ENCODE data around the gene ANKRD11. TPM values are rescaled to one million over a fixed set of nuclear protein-coding genes. Genes with fewer than 3 reads are reported as not detected.
A peak's percentile ranks its signal among the peaks of the same experiment; 100 is the strongest.

Gene ANKRD11
- total RNA-seq, 1 donor from 2014 or later, result 209 TPM

DNA sequence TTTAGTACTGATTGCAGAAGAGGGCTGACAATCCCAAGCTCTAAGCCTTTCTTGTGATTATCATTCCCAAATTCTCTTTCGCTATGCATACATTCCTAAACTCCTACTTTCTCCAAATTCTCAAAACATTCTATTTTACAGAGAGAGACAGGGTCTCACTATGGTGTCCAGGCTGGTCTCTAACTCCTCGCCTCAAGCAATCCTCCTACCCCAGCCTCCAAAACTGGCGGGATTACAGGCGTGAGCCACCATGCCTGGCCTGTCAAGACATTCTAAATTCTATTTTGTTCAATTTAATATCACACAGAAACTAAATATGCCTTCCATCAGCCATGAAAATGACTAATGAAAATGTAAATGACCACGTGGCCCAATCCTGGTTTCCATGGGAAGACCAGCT is 39.8 kb downstream of the ANKRD11 start:
- Mint-ChIP-seq H3K4me3 (ENCODE audit: unreplicated experiment) (no peak overlapping the region), H3K9me3 (ENCODE audit: unreplicated experiment) (no peaks in the 10 kb centered on the region), H3K4me1 (ENCODE audit: unreplicated experiment) (peaks cover 67% of the 10 kb centered on the region), H3K27me3 (ENCODE audit: unreplicated experiment) (no peaks in the 10 kb centered on the region), H3K36me3 (ENCODE audit: unreplicated experiment) (peaks cover 4% of the 10 kb centered on the region), H3K27ac (ENCODE audit: unreplicated experiment) (peak overlapping the region; percentile 18)
- no peak for DNase-seq (ENCODE audit: extremely low spot score, unreplicated experiment)
- TF ChIP-seq, protein P1, sequence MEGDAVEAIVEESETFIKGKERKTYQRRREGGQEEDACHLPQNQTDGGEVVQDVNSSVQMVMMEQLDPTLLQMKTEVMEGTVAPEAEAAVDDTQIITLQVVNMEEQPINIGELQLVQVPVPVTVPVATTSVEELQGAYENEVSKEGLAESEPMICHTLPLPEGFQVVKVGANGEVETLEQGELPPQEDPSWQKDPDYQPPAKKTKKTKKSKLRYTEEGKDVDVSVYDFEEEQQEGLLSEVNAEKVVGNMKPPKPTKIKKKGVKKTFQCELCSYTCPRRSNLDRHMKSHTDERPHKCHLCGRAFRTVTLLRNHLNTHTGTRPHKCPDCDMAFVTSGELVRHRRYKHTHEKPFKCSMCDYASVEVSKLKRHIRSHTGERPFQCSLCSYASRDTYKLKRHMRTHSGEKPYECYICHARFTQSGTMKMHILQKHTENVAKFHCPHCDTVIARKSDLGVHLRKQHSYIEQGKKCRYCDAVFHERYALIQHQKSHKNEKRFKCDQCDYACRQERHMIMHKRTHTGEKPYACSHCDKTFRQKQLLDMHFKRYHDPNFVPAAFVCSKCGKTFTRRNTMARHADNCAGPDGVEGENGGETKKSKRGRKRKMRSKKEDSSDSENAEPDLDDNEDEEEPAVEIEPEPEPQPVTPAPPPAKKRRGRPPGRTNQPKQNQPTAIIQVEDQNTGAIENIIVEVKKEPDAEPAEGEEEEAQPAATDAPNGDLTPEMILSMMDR (IDR thresholded peaks at IDR 0.05), result no peak

DNA sequence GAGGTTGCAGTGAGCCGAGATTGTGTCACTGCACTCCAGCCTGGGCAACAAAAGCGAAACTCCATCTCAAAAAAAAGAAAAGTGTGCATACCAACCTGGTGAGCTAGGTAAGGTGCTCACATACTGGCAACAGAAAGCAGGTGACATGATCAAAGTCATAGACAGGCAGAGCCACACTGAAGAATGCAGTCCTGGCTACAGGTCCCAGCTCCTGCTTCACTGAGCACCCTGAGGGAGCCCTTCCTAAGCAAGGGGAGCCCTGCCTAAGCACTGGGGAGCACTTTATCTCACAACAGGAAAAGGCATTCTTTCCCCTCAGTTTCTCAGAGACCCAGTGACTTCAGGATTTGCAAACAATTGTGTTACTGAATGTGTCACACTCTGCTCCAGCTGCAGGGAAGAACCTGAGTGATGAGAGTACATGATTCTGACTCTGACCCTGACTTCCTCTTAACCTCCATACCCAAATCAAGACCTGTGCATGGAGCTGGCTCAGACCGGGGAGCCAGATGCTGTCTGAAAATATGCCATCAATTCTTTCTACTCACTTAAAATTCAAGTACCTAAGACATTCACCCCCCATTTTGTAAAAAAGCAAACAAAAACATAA is 40.5 kb downstream of the ANKRD11 start:
- TF ChIP-seq, protein P1 (IDR thresholded peaks at IDR 0.05), result no peak
- Mint-ChIP-seq H3K27me3 (ENCODE audit: unreplicated experiment) (no peaks in the 10 kb centered on the region), H3K4me3 (ENCODE audit: unreplicated experiment) (no peak overlapping the region), H3K36me3 (ENCODE audit: unreplicated experiment) (peaks cover 2% of the 10 kb centered on the region), H3K27ac (ENCODE audit: unreplicated experiment) (no peak overlapping the region), H3K9me3 (ENCODE audit: unreplicated experiment) (no peaks in the 10 kb centered on the region), H3K4me1 (ENCODE audit: unreplicated experiment) (peaks cover 71% of the 10 kb centered on the region)
- DNase-seq (ENCODE audit: extremely low spot score, unreplicated experiment), result no peak

DNA sequence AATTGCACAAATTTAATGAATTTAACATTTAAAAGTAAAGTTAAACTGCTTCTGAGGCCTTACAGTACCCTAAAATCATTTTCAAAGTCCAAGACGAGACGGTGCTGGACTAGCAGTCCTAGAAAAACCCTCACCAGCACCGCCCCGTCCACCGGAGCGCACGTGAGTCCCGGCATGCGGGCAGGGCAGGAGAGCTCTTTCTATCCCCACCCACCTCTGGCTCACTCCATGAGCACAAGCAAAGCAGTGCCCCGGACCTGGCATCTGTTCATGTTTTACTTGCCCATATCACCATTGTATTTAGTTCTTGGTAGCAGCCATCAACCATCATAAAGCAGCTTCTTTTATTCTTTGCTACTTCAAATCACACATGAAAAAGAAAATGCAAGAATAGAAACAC is 41.7 kb downstream of the ANKRD11 start:
- Mint-ChIP-seq H3K4me3 (ENCODE audit: unreplicated experiment) (no peak overlapping the region), H3K9me3 (ENCODE audit: unreplicated experiment) (no peaks in the 10 kb centered on the region), H3K27ac (ENCODE audit: unreplicated experiment) (no peak overlapping the region), H3K27me3 (ENCODE audit: unreplicated experiment) (no peaks in the 10 kb centered on the region), H3K36me3 (ENCODE audit: unreplicated experiment) (peaks cover 2% of the 10 kb centered on the region), H3K4me1 (ENCODE audit: unreplicated experiment) (peaks cover 76% of the 10 kb centered on the region)
- TF ChIP-seq, protein P1 (IDR thresholded peaks at IDR 0.05), result no peak
- no peak for DNase-seq (ENCODE audit: extremely low spot score, unreplicated experiment)

DNA sequence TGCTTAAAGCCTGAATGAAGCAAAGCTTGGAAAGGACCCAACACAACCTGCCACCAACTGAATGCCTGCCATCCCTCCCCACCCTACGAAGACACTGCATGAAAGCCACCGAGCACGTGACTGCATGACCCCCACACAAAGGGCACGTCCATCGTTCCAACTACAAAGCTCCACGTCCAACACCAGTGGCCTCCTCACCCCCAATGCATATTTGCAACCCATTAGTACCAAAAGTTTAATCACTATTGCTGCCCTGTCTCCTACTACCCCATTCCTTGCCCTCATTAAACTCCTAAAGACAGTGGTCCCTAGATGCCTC is 43.4 kb downstream of the ANKRD11 start:
- Mint-ChIP-seq H3K36me3 (ENCODE audit: unreplicated experiment) (peaks cover 2% of the 10 kb centered on the region), H3K27me3 (ENCODE audit: unreplicated experiment) (no peaks in the 10 kb centered on the region), H3K4me3 (ENCODE audit: unreplicated experiment) (no peak overlapping the region), H3K4me1 (ENCODE audit: unreplicated experiment) (peaks cover 78% of the 10 kb centered on the region), H3K27ac (ENCODE audit: unreplicated experiment) (peak overlapping the region; percentile 48), H3K9me3 (ENCODE audit: unreplicated experiment) (no peaks in the 10 kb centered on the region)
- no peak for DNase-seq (ENCODE audit: extremely low spot score, unreplicated experiment)
- TF ChIP-seq, protein P1 (IDR thresholded peaks at IDR 0.05), result no peak

- TF ChIP-seq, protein P1 (IDR thresholded peaks at IDR 0.05), result no peak
Measured at GRCh38 chr16:89446136-89446974, 44.0 kb downstream of the ANKRD11 start.

More at GRCh38 chr16:89446136-89446974, 44.0 kb downstream of the ANKRD11 start:
- no peaks in the 10 kb centered on the region for H3K9me3 Mint-ChIP-seq (ENCODE audit: unreplicated experiment)
- H3K4me3 Mint-ChIP-seq (ENCODE audit: unreplicated experiment), result no peak overlapping the region
- H3K27ac Mint-ChIP-seq (ENCODE audit: unreplicated experiment), result peak overlapping the region; percentile 19
- no peak for DNase-seq (ENCODE audit: extremely low spot score, unreplicated experiment)
- no peaks in the 10 kb centered on the region for H3K27me3 Mint-ChIP-seq (ENCODE audit: unreplicated experiment)
- H3K4me1 Mint-ChIP-seq (ENCODE audit: unreplicated experiment), result peaks cover 82% of the 10 kb centered on the region
- H3K36me3 Mint-ChIP-seq (ENCODE audit: unreplicated experiment), result peaks cover 2% of the 10 kb centered on the region

Measured in osteocyte (in vitro differentiated cells).